SK-N-SH (cell line): ENCODE results near the gene WWC1. TPM values are rescaled to one million over a fixed set of nuclear protein-coding genes. Genes with fewer than 3 reads are reported as not detected.
A peak's percentile ranks its signal among the peaks of the same experiment; 100 is the strongest.

ENCODE experiments used
- CTCF ChIA-PET: fragments of 300-600, 350-600 bp; formaldehyde crosslinking; extraction: SDS; loops from one replicate; lab custom pipeline; 2021; lab: Yijun Ruan, JAX
- POLR2A ChIA-PET: fragments of 350-600 bp; sonication (Branson Sonifier 250); formaldehyde crosslinking; extraction: SDS; loops from one replicate; lab custom pipeline; 2020; ENCODE audit warnings: antibody characterized with exemption, inconsistent platforms; lab: Yijun Ruan, JAX
- DNase-seq: peaks from one replicate; pipeline ENCODE4 v3.0.0; 2012
- H2AFZ ChIP-seq: fragments of 200-600 bp; sonication (generic); 2 replicates; pipeline ENCODE4 v1.8.1; 2016; ENCODE audit warnings: antibody characterized with exemption, mild to moderate bottlenecking, low read depth
- H3F3A ChIP-seq: fragments of 200-600 bp; sonication (generic); replicated peaks from 2 replicates; pipeline ENCODE3; 2016; ENCODE audit warnings: antibody characterized with exemption, mild to moderate bottlenecking; ENCODE audit not compliant: insufficient read depth
- H3K27ac ChIP-seq, 2 experiments: fragments of 200-500 bp in 1 of 2; fragments of 200-600 bp in 1 of 2; sonication (Bioruptor generic) in 1 of 2; sonication (generic), shearing (Covaris generic) in 1 of 2; 2 replicates each; pipeline versions ENCODE4 v1.5.1 to v1.6.1; 2014 to 2016; ENCODE audit warnings: low read depth in 2 of 2, inconsistent platforms in 1 of 2, low read length in 1 of 2, mild to moderate bottlenecking in 1 of 2, mixed read lengths in 1 of 2
- H3K27me3 ChIP-seq: fragments of 200-600 bp; sonication (generic), shearing (Covaris generic); 2 replicates; pipeline ENCODE4 v1.6.1; 2016; ENCODE audit warnings: mixed run types; ENCODE audit not compliant: insufficient read depth
- H3K36me3 ChIP-seq, 2 experiments: fragments of 200-500 bp in 1 of 2; fragments of 200-600 bp in 1 of 2; sonication (Bioruptor generic) in 1 of 2; sonication (generic) in 1 of 2; replicated peaks in 1 of 2; 2 replicates each; pipeline versions ENCODE3 to v1.5.1; 2014 to 2016; ENCODE audit warnings: low read length in 1 of 2, mild to moderate bottlenecking in 1 of 2; ENCODE audit not compliant: insufficient read depth in 2 of 2, control insufficient read depth in 1 of 2
- H3K4me1 ChIP-seq, 2 experiments: fragments of 200-500 bp in 1 of 2; fragments of 200-600 bp in 1 of 2; sonication (Bioruptor generic) in 1 of 2; sonication (generic), shearing (Covaris generic) in 1 of 2; 2 replicates each; pipeline versions ENCODE4 v1.5.1 to v1.6.1; 2014 to 2016; ENCODE audit warnings: low read depth in 1 of 2, low read length in 1 of 2, mixed run types in 1 of 2; ENCODE audit not compliant: insufficient read depth in 2 of 2, control insufficient read depth in 1 of 2
- H3K4me2 ChIP-seq: fragments of 200-600 bp; sonication (generic), shearing (Covaris generic); 2 replicates; pipeline ENCODE4 v1.6.1; 2017; ENCODE audit warnings: mixed run types
- H3K4me3 ChIP-seq, 2 experiments: fragments of 200-500 bp in 1 of 2; fragments of 200-600 bp in 1 of 2; sonication (Bioruptor generic) in 1 of 2; sonication (generic), shearing (Covaris generic) in 1 of 2; 2 replicates each; pipeline versions ENCODE4 v1.5.1 to v1.8.1; 2014 to 2016; ENCODE audit warnings: low read depth in 2 of 2, inconsistent platforms in 1 of 2, low read length in 1 of 2, mild to moderate bottlenecking in 1 of 2, mixed read lengths in 1 of 2, moderate library complexity in 1 of 2
- H3K79me2 ChIP-seq: fragments of 200-600 bp; sonication (generic); 2 replicates; pipeline ENCODE4 v1.8.1; 2017; ENCODE audit warnings: mild to moderate bottlenecking; ENCODE audit not compliant: insufficient read depth
- H3K9ac ChIP-seq: fragments of 200-600 bp; sonication (generic); 2 replicates; pipeline ENCODE4 v1.6.1; 2017; ENCODE audit warnings: mixed run types
- H3K9me2 ChIP-seq: fragments of 200-600 bp; sonication (generic); 2 replicates; pipeline ENCODE4 v1.6.1; 2017; ENCODE audit warnings: mixed run types
- H3K9me3 ChIP-seq: fragments of 200-600 bp; sonication (generic); 2 replicates; pipeline ENCODE4 v1.6.1; 2017; ENCODE audit warnings: mixed run types, mild to moderate bottlenecking, moderate library complexity
- H4K20me1 ChIP-seq: fragments of 200-600 bp; sonication (generic); 2 replicates; pipeline ENCODE4 v1.6.1; 2017; ENCODE audit warnings: mild to moderate bottlenecking, mixed run types; ENCODE audit not compliant: insufficient read depth
- ELF1 ChIP-seq: IDR thresholded peaks from 2 replicates; pipeline ENCODE4 v1.4.0; 2012
- EZH2phosphoT487 ChIP-seq: fragments of 200-600 bp; sonication (generic); IDR thresholded peaks from 2 replicates; pipeline ENCODE4 v1.6.1; 2017; ENCODE audit warnings: low read depth, mixed run types, mild to moderate bottlenecking, antibody characterized with exemption, moderate library complexity, borderline replicate concordance
- FOXJ3 ChIP-seq: sonication (generic); formaldehyde crosslinking; IDR thresholded peaks from 2 replicates; pipeline ENCODE4 v1.5.1; 2020; ENCODE audit warnings: mild to moderate bottlenecking, missing genetic modification reagents
- FOXM1 ChIP-seq: IDR thresholded peaks from 2 replicates; pipeline ENCODE4 v1.4.0; 2012; ENCODE audit warnings: low read depth, mild to moderate bottlenecking
- GABPA ChIP-seq: IDR thresholded peaks from 2 replicates; pipeline ENCODE4 v1.4.0; 2012; ENCODE audit warnings: low read depth, mild to moderate bottlenecking
- JUND ChIP-seq: IDR thresholded peaks from 2 replicates; pipeline ENCODE4 v1.4.0; 2012
- MEF2A ChIP-seq: IDR thresholded peaks from 2 replicates; pipeline ENCODE4 v1.4.0; 2012; ENCODE audit warnings: low read depth, borderline replicate concordance
- MXI1 ChIP-seq: IDR thresholded peaks from 2 replicates; pipeline ENCODE4 v1.6.1; 2012; ENCODE audit warnings: mild to moderate bottlenecking, low read depth, low read length, improper control_type of control experiment
- NFIC ChIP-seq: IDR thresholded peaks from 2 replicates; pipeline ENCODE4 v1.4.0; 2012; ENCODE audit warnings: borderline replicate concordance
- NRF1 ChIP-seq: IDR thresholded peaks from 2 replicates; pipeline ENCODE4 v1.6.1; 2012; ENCODE audit warnings: low read depth, mild to moderate bottlenecking, low read length
- RAD21 ChIP-seq: IDR thresholded peaks from 2 replicates; pipeline ENCODE4 v1.6.1; 2012; ENCODE audit warnings: mild to moderate bottlenecking, low read length
- RCOR1 ChIP-seq: fragments of 150-350 bp; IDR thresholded peaks from 2 replicates; pipeline ENCODE4 v1.6.1; 2017; ENCODE audit warnings: antibody characterized with exemption, low read length
- RXRA ChIP-seq: IDR thresholded peaks from 2 replicates; pipeline ENCODE4 v1.4.0; 2012; ENCODE audit warnings: low read depth, mild to moderate bottlenecking, borderline replicate concordance
- SIN3A ChIP-seq: IDR thresholded peaks from 2 replicates; pipeline ENCODE4 v1.6.1; 2012; ENCODE audit warnings: low read depth, mild to moderate bottlenecking, low read length, moderate library complexity, borderline replicate concordance
- TAF1 ChIP-seq: IDR thresholded peaks from 2 replicates; pipeline ENCODE4 v1.6.1; 2012; ENCODE audit warnings: low read depth, mild to moderate bottlenecking, low read length, moderate library complexity, borderline replicate concordance
- TCF12 ChIP-seq: IDR thresholded peaks from 2 replicates; pipeline ENCODE4 v1.4.0; 2012
- WGBS: methylation state at CpG from one replicate; pipeline ENCODE4 v1.1.6; 2017; ENCODE audit warnings: low lambda C conversion rate; 5-methylcytosine and 5-hydroxymethylcytosine counted together
- polyA plus RNA-seq, 3 experiments: library from polyadenylated mRNA; depleted of rRNA; stranded (reverse); fragments of >200 nt; gene quantifications; 2 replicates each; pipeline ENCODE4 v1.2.3, GENCODE V29; 2012
- TF ChIP-seq, protein P1 (sequence below): IDR thresholded peaks from 2 replicates; pipeline ENCODE4; 2012
- TF ChIP-seq, protein P2 (sequence below): IDR thresholded peaks from 2 replicates; pipeline ENCODE4 v1.4.0; 2012; ENCODE audit warnings: low read depth, borderline replicate concordance
- TF ChIP-seq, protein P3 (sequence below): fragments of 150-350 bp; IDR thresholded peaks from 2 replicates; pipeline ENCODE4 v1.6.1; 2017; ENCODE audit warnings: antibody characterized with exemption, low read length, low read depth, borderline replicate concordance
- TF ChIP-seq, protein P4 (sequence below): IDR thresholded peaks from 2 replicates; pipeline ENCODE4 v1.4.0; 2012; ENCODE audit warnings: low read depth

Gene WWC1
- polyA plus RNA-seq, 1 of the 3 experiments (the other 2 are of a cell fraction): 16.9 TPM

DNA sequence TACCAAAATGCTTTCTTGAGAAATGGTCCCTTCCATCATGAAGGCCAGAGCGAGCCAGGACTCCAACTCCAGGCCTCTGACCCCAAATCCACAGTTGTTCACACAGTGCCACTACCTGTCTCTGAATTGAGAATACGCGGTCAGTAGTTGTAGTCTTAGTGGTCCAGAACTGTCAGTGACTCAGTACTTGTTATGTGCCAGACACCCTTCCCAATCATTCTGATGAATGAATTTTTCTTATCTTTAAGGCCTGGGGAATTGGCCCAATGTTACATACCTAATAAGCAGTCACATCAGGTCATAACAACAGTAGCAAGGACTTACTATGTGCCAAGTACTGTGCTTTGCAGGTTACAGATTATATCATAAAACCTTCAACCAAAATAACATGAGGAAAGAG lies 122.2 kb downstream of the WWC1 start:
- no peaks in the 10 kb centered on the region for H3K79me2 ChIP-seq
- DNase-seq: no peak
- no peak overlapping the region for H3K27ac ChIP-seq
- H3K27me3 ChIP-seq: no peaks in the 10 kb centered on the region
- peaks cover 26% of the 10 kb centered on the region for H3F3A ChIP-seq
- no peaks in the 10 kb centered on the region for H4K20me1 ChIP-seq
- H3K9me3 ChIP-seq: no peaks in the 10 kb centered on the region
- POLR2A ChIA-PET: no interaction called here
- H3K4me3 ChIP-seq: no peak overlapping the region
- 97% methylated on average over 3 of the region's 3 CpGs for whole genome bisulfite sequencing
- H3K4me2 ChIP-seq: no peak overlapping the region
- no peak overlapping the region for H2AFZ ChIP-seq
- no peak for TF ChIP-seq FOXM1
- TF ChIP-seq SIN3A: no peak
- peak; percentile 34; the same call in 1 of the 2 replicates for TF ChIP-seq TCF12
- CTCF ChIA-PET: interaction anchor here (1.0 kb wide), 1 partner anchor 8 kb away, joined by 3 read pairs; no protein-coding TSS in a partner anchor
- H3K36me3 ChIP-seq: peaks cover 2 to 16% of the 10 kb centered on the region in 2 experiments
- no peaks in the 10 kb centered on the region for H3K9me2 ChIP-seq
- H3K9ac ChIP-seq: no peak overlapping the region
- peaks cover 4 to 18% of the 10 kb centered on the region in 2 experiments; a peak in 3 of 4 replicates for H3K4me1 ChIP-seq

DNA sequence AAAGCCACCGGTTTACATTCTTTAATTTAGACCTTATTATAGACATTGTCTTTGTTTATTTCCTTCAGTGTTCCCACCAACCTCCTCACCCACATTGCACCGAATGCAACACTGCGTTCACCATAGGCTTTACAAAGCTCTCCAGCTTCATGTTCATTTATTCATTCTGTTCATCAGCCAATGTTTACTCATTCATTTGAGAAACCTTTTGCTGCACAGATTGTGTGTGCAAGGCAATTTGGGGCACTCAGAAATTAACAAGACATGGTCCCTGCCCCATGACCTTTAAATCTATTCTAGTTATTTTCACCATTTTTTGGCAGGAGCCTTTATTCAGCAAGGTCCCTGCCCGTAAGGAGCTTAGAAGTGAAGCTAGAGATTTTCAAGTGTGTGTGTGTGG lies 124.0 kb downstream of the WWC1 start:
- TF ChIP-seq, protein P1, sequence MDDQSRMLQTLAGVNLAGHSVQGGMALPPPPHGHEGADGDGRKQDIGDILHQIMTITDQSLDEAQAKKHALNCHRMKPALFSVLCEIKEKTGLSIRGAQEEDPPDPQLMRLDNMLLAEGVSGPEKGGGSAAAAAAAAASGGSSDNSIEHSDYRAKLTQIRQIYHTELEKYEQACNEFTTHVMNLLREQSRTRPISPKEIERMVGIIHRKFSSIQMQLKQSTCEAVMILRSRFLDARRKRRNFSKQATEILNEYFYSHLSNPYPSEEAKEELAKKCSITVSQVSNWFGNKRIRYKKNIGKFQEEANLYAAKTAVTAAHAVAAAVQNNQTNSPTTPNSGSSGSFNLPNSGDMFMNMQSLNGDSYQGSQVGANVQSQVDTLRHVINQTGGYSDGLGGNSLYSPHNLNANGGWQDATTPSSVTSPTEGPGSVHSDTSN: no peak
- TF ChIP-seq RCOR1: no peak
- TF ChIP-seq RXRA: no peak
- TF ChIP-seq MXI1: no peak
- TF ChIP-seq NRF1: no peak
- TF ChIP-seq NFIC: no peak
- TF ChIP-seq, protein P2, sequence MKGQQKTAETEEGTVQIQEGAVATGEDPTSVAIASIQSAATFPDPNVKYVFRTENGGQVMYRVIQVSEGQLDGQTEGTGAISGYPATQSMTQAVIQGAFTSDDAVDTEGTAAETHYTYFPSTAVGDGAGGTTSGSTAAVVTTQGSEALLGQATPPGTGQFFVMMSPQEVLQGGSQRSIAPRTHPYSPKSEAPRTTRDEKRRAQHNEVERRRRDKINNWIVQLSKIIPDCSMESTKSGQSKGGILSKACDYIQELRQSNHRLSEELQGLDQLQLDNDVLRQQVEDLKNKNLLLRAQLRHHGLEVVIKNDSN: no peak
- no peak for TF ChIP-seq EZH2phosphoT487
- TF ChIP-seq FOXJ3: no peak
- no peak for TF ChIP-seq RAD21
- TF ChIP-seq FOXM1: no peak
- no peak for TF ChIP-seq MEF2A
- no peak for TF ChIP-seq ELF1
- no peak for TF ChIP-seq TAF1
- TF ChIP-seq, protein P3, sequence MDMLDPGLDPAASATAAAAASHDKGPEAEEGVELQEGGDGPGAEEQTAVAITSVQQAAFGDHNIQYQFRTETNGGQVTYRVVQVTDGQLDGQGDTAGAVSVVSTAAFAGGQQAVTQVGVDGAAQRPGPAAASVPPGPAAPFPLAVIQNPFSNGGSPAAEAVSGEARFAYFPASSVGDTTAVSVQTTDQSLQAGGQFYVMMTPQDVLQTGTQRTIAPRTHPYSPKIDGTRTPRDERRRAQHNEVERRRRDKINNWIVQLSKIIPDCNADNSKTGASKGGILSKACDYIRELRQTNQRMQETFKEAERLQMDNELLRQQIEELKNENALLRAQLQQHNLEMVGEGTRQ: no peak
- TF ChIP-seq JUND: no peak
- TF ChIP-seq, protein P4, sequence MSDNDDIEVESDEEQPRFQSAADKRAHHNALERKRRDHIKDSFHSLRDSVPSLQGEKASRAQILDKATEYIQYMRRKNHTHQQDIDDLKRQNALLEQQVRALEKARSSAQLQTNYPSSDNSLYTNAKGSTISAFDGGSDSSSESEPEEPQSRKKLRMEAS: no peak
- no peak for TF ChIP-seq GABPA
- H3K4me1 ChIP-seq: peaks cover 0 to 7% of the 10 kb centered on the region in 2 experiments; a peak in 2 of 4 replicates
- no peaks in the 10 kb centered on the region for H3K27me3 ChIP-seq
- H3K9ac ChIP-seq: no peak overlapping the region
- H3K9me3 ChIP-seq: no peaks in the 10 kb centered on the region
- CTCF ChIA-PET: no interaction called here
- H3K4me3 ChIP-seq: no peak overlapping the region
- H3K4me2 ChIP-seq: no peak overlapping the region
- POLR2A ChIA-PET: no interaction called here
- H3F3A ChIP-seq: peaks cover 10% of the 10 kb centered on the region
- no peaks in the 10 kb centered on the region for H3K79me2 ChIP-seq
- H3K27ac ChIP-seq: no peak overlapping the region
- 88% methylated on average over 4 of the region's 4 CpGs for whole genome bisulfite sequencing
- H4K20me1 ChIP-seq: no peaks in the 10 kb centered on the region
- no peaks in the 10 kb centered on the region for H3K9me2 ChIP-seq
- peaks cover 2 to 16% of the 10 kb centered on the region in 2 experiments for H3K36me3 ChIP-seq
- no peak for DNase-seq
- no peak overlapping the region for H2AFZ ChIP-seq
